SK-N-MC (cell line): ENCODE results near the gene NAALAD2.
"Not testable (repeated sequence)": the region's sequence is repeated elsewhere in the genome, so short reads cannot be mapped to it uniquely, and the experiment has no call there.

Experiments
- DNase-seq: peaks from one replicate; pipeline ENCODE4 v3.0.0-alpha.2; 2011; ENCODE audit warnings: low read depth, low spot score
- H3K27ac ChIP-seq: fragments of 200-600 bp; sonication (generic); 2 replicates; pipeline ENCODE4 v1.5.1; 2016; ENCODE audit warnings: mixed run types
- H3K36me3 ChIP-seq: fragments of 200-600 bp; sonication (generic); 2 replicates; pipeline ENCODE4 v1.6.1; 2017; ENCODE audit warnings: antibody characterized with exemption, low read length, mixed read lengths; ENCODE audit not compliant: insufficient read depth
- H3K4me3 ChIP-seq: fragments of 200-600 bp; sonication (generic); 2 replicates; pipeline ENCODE4 v1.5.1; 2016
- H3K9ac ChIP-seq: fragments of 200-600 bp; sonication (generic); 2 replicates; pipeline ENCODE4 v1.8.0; 2017; ENCODE audit warnings: mixed run types, mixed read lengths; ENCODE audit not compliant: insufficient read length
- H3K9me3 ChIP-seq: fragments of 200-600 bp; sonication (generic); 2 replicates; pipeline ENCODE4 v1.6.1; 2017; ENCODE audit warnings: low read depth, mild to moderate bottlenecking, antibody characterized with exemption, low read length, moderate library complexity, mixed read lengths
- EZH2 ChIP-seq: fragments of 200-600 bp; sonication (generic); IDR thresholded peaks from one replicate; pipeline ENCODE4 v1.6.1; 2017; ENCODE audit warnings: antibody characterized with exemption
- FOXP2 ChIP-seq: optimal IDR thresholded peaks from 2 replicates; pipeline ENCODE3; 2011; ENCODE audit warnings: mild to moderate bottlenecking, moderate library complexity; ENCODE audit not compliant: insufficient read depth; ENCODE audit errors: extremely low read length, control extremely low read depth
- POLR2AphosphoS5 ChIP-seq: IDR thresholded peaks from 2 replicates; pipeline ENCODE4 v1.6.1; 2012; ENCODE audit warnings: mild to moderate bottlenecking, low read depth, low read length, borderline replicate concordance

NAALAD2 gene

DNA sequence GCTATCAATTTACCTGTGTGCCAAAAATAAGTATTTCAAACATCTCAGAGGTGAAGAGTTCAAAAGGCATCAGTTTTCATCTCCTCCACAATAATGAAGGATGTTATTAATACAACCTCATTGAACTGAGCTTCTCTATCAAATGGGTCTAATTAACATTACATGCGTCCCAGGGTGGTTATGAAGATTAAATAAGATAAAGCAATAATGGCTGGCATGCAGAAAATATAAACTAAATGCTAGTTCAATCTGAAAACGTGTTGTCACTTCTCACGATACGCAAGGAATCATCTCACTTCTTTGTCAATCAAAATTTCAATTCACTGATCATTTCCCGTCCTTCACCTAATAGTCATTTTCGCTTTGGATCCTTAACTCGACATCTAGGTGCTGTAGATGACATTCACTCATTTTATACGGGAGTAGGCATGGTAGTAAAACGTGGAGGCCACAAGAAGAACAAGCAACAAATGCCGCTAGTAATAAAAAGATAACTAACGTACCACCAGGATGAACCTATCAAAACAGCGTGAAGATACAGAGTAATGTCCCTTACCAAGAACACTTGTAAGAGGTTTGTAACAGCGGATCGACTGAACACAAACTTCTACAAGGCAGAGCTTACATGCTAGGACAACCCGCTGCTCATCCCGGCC is 87.5 kb downstream of the NAALAD2 start:
- Histone ChIP-seq H3K36me3 (peaks cover 33% of the 10 kb centered on the region), H3K9me3 (peaks cover 7% of the 10 kb centered on the region; the same call in 1 of the 2 replicates), H3K4me3 (peak overlapping the region; percentile 96), H3K27ac (no peak overlapping the region), H3K9ac (peak overlapping the region; percentile 80)
- no peak for DNase-seq
- TF ChIP-seq POLR2AphosphoS5 (no peak), FOXP2 (no peak), EZH2 (no peak)

DNA sequence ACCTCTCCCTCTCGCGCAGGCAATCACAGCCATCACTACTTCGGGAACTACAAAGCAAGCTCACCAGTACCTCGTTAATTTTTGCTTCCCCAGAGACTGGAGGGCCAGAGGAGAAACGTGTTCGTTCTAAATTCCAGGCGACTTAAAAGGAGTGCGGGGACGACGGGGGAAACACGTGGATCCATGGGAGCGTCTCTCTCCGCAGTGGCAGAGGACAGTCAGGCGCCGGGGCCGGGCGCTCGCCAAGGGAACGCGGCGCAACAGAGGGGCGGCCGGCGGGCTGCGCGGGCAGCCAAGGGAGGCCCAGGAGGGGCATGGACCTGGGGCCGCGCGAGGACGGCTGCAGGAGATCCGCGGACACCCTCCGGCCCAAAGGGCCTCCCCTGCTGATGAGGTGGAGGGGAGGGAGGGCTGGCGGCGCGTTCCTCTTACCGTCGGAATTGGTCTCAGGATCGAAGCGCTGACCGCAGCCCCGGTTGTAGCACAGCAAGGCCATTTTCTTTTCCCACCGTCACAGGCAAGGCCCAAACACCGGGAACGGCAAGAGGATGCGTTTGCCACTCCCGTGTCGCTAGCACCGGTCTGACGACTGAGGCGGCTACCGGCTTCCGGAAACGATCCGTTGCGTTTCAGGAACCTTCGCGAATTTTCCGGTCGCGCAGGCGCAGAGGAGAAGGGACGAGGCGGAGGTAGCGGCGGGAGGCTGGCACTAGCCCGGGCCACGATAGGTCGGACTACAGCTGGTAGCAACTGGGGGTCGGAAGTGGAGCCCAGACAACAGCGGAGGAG is 88.2 kb downstream of the NAALAD2 start, which contains the start of gene CHORDC1:
CHORDC1 (minus strand) TSS at position 591 of the 789 bp plus-strand sequence; CDS start at position 496, 95 bp downstream.
- Histone ChIP-seq H3K27ac (no peak within 1 kb of the TSS), H3K9me3 (peaks cover 7% of the 10 kb centered on the region; the same call in 1 of the 2 replicates), H3K4me3 (peak within 1 kb of the TSS; percentile 96), H3K9ac (peak within 1 kb of the TSS; percentile 80), H3K36me3 (peaks cover 26% of the 10 kb centered on the region)
- TF ChIP-seq FOXP2 (no peak), EZH2 (no peak), POLR2AphosphoS5 (peak; percentile 92)
- no peak for DNase-seq

DNA sequence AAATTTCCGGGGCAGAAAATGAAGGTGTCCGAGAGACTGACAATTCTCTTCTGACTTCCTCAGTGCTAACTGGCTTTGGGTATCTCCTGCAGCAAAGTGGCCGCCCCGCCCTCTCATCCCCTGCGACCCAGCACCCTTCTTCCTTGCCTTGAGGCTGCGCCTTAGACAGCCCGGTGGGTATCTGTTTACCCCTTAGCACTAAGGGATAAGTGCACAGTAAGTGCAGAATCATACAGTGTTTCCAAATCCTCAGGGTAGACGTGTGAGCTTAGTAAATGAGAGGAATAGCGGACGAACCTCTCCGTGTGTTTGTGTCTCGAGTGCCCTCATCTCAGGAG is 88.8 kb downstream of the NAALAD2 start:
- Histone ChIP-seq H3K9ac (peak overlapping the region; percentile 80), H3K9me3 (peaks cover 7% of the 10 kb centered on the region; the same call in 1 of the 2 replicates), H3K4me3 (peak overlapping the region; percentile 96), H3K36me3 (peaks cover 24% of the 10 kb centered on the region), H3K27ac (no peak overlapping the region)
- no peak for TF ChIP-seq EZH2
- peak; percentile 17; the same call in 1 of the 2 replicates for TF ChIP-seq POLR2AphosphoS5
- DNase-seq: no peak

DNA sequence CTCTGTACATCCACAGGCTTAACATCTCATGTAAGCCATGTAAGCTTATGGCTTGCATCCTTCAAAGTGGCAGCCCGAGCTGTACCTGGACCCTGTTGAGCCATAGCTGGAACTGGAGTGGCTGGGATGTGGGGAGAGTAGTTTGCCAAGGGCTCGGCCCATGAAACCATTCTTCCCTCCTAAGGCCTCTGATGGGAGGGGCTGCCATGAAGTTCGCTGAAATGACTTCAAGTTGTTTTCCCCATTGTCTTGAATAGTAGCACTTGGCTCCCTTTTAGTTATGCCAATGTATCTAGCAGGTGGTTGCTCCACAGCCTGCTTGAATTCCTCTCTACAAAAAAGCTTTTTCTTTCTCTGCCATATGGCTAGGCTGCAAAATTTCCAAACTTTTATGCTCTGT is 93.6 kb downstream of the NAALAD2 start:
- TF ChIP-seq EZH2: no peak
- TF ChIP-seq POLR2AphosphoS5: no peak
- TF ChIP-seq FOXP2: no peak
- H3K36me3 ChIP-seq: no peaks in the 10 kb centered on the region
- H3K9me3 ChIP-seq: no peaks in the 10 kb centered on the region
- no peak overlapping the region for H3K4me3 ChIP-seq
- no peak overlapping the region for H3K9ac ChIP-seq
- DNase-seq: no peak
- no peak overlapping the region for H3K27ac ChIP-seq

DNA sequence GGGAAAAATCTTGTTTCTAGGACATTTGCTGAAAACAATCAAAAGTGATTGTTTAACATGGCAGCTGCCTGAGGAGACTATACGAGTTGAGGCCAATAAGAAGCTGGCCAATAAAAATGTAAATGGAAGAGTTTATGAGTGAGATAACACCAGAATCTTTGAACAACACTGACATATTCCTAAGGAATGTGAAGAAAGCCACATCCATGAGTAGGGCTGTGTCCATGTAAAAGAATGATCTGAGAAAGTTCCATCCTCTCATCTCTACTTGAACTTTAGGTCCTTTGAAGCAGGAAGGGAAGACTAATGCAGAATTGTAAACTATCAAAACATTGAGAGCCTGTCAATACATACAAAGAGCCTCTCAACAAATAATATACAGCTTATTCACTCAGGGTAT is 95.3 kb downstream of the NAALAD2 start:
- H3K4me3 ChIP-seq: no peak overlapping the region
- H3K9me3 ChIP-seq: no peaks in the 10 kb centered on the region
- H3K9ac ChIP-seq: no peak overlapping the region
- H3K27ac ChIP-seq: no peak overlapping the region
- no peak for DNase-seq
- no peaks in the 10 kb centered on the region for H3K36me3 ChIP-seq
- TF ChIP-seq FOXP2 (no peak), POLR2AphosphoS5 (no peak), EZH2 (no peak)

DNA sequence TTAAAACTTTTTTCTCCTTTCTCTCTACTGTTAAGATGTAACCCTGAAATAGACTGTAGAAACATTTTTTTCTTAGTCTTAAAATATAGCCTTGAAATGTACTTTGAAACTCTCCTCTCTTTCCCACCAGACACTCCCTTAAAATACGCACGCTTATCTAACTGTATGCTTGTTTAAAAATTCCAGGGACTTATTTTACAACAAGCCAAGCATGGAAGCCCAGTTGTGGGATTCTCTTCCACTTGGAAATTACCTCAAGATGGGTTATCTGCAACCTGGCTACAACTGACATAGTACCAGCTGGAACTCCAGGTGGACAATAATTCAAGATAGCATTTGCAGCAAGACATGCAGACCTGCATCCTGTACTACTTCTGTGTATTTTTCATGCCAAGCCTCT is 100.5 kb downstream of the NAALAD2 start:
- DNase-seq: no peak
- no peak overlapping the region for H3K4me3 ChIP-seq
- no peak overlapping the region for H3K27ac ChIP-seq
- H3K36me3 ChIP-seq: no peaks in the 10 kb centered on the region
- no peak overlapping the region for H3K9ac ChIP-seq
- no peaks in the 10 kb centered on the region for H3K9me3 ChIP-seq
- TF ChIP-seq POLR2AphosphoS5 (no peak), FOXP2 (no peak), EZH2 (no peak)

DNA sequence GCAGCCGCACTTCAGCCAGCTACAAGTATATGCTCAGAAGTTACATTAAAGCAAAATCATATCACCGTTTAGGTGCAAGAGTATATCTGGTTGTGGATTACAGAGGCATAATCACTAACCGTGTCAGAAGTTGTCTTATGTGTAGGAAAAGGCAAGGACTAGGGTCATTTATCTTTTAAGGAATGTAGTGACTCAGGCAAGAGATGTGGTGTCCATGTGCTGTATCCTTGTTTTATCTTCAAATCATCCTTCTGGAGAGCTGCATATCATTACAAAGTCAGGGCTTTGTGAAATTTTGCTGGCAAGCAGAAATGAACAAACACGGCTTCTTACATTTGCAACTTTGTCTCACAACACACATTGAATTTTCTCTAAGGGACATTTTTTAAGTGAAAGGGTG is 101.1 kb downstream of the NAALAD2 start:
- Histone ChIP-seq H3K9ac (no peak overlapping the region), H3K27ac (no peak overlapping the region), H3K9me3 (no peaks in the 10 kb centered on the region), H3K36me3 (no peaks in the 10 kb centered on the region), H3K4me3 (no peak overlapping the region)
- TF ChIP-seq EZH2: no peak
- no peak for TF ChIP-seq FOXP2
- TF ChIP-seq POLR2AphosphoS5: no peak
- no peak for DNase-seq

DNA sequence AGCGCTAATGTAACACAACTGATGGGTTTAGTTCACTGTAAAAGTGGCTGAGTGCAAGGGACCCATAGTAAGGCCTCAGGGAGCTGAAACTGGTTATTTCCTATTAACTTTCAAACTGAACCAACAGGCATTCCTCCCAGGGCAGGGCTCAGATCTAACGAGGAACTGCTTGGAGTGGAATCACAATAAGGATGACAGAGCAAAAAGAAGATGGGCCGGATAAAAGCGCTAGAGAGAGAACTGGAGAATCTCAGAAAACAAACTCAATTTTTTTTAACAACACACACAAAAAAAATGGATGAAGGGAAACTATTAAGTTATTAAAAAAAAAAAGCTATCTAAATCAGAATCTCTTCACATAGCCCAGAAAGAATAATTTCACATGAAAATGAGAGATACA is 102.5 kb downstream of the NAALAD2 start:
- no peaks in the 10 kb centered on the region for H3K36me3 ChIP-seq
- TF ChIP-seq POLR2AphosphoS5 (no peak), FOXP2 (no peak), EZH2 (no peak)
- H3K27ac ChIP-seq: no peak overlapping the region
- H3K4me3 ChIP-seq: no peak overlapping the region
- DNase-seq: no peak
- H3K9ac ChIP-seq: no peak overlapping the region
- H3K9me3 ChIP-seq: no peaks in the 10 kb centered on the region

DNA sequence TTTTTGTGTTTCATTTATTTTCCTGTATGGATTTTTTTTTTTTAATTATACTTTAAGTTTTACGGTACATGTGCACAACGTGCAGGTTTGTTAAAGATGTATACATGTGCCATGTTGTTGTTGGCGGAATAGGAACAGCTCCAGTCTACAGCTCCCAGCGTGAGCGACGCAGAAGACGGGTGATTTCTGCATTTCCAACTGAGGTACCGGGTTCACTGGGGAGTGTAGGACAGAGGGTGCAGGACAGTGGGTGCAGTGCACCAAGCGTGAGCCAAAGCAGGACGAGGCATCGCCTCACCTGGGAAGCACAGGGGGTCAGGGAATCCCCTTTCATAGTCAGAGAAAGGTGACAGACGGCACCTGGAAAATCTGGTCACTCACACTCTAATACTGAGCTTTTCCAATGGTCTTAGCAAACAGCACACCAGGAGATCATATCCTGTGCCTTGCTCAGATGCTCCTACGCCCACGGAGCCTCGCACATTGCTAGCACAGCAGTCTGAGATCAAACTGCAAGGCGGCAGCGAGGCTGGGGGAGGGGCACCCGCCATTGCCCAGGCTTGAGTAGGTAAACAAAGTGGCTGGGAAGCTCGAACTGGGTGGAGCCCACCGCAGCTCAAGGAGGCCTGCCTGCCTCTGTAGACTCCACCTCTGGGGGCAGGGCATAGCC is 105.6 kb downstream of the NAALAD2 start:
- not testable (repeated sequence) for H3K4me3 ChIP-seq, H3K27ac ChIP-seq, H3K9me3 ChIP-seq, H3K36me3 ChIP-seq, DNase-seq, H3K9ac ChIP-seq
